Effector memory CD8-positive, alpha-beta T cell (primary cell): ENCODE results near the gene AKAP10.
"Not testable (repeated sequence)": the region's sequence is repeated elsewhere in the genome, so short reads cannot be mapped to it uniquely, and the experiment has no call there.

Experiments
- ATAC-seq: fragments of 150-1000 bp; cut with Tn5 transposase; replicated peaks from 2 replicates; pipeline ENCODE4 v1.10.0; 2021; ENCODE audit warnings: mild to moderate bottlenecking, moderate library complexity
- DNase-seq, 3 experiments: peaks; one replicate each; pipeline ENCODE4 v3.0.0; 2021
- H3K27ac Mint-ChIP-seq, 2 donors: one replicate each; pipeline ENCODE4 v1.8.0; 2022; ENCODE audit warnings: mild to moderate bottlenecking in 2 of 2, mixed read lengths in 2 of 2, moderate library complexity in 2 of 2
- H3K27me3 Mint-ChIP-seq, 2 donors: one replicate each; pipeline ENCODE4 v1.8.0; 2022; ENCODE audit warnings: mixed read lengths in 2 of 2
- H3K36me3 Mint-ChIP-seq: one replicate; pipeline ENCODE4 v1.8.0; 2022; ENCODE audit warnings: mild to moderate bottlenecking, moderate library complexity, mixed read lengths; ENCODE audit not compliant: insufficient read depth
- H3K4me1 Mint-ChIP-seq, 2 donors: one replicate each; pipeline ENCODE4 v1.8.0; 2022; ENCODE audit warnings: low read depth in 2 of 2, mixed read lengths in 2 of 2
- H3K4me3 Mint-ChIP-seq, 2 donors: one replicate each; pipeline ENCODE4 v1.8.0; 2022; ENCODE audit warnings: mild to moderate bottlenecking in 2 of 2, mixed read lengths in 2 of 2, moderate library complexity in 2 of 2
- H3K9me3 Mint-ChIP-seq, 2 donors: one replicate each; pipeline ENCODE4 v1.8.0; 2022; ENCODE audit warnings: mixed read lengths in 2 of 2

AKAP10 gene

GRCh38 chr17:19992803-19993713 is 15.4 kb upstream of the AKAP10 start:
- ATAC-seq (peak; percentile 99), DNase-seq (peak; percentile 65 to 70 (median 68))
- Mint-ChIP-seq H3K36me3 (peaks cover 3% of the 10 kb centered on the region), H3K4me1 (peaks cover 1 to 3% of the 10 kb centered on the region in 2 donors), H3K4me3 (peak overlapping the region; percentile 0 to 33), H3K27me3 (peaks cover 22 to 40% of the 10 kb centered on the region in 2 donors), H3K9me3 (no peaks in the 10 kb centered on the region), H3K27ac (no peak overlapping the region)

- H3K27me3 Mint-ChIP-seq, result peaks cover 24 to 36% of the 10 kb centered on the region in 2 donors
- no peak overlapping the region for H3K27ac Mint-ChIP-seq
- DNase-seq (no peak), ATAC-seq (no peak)
- no peaks in the 10 kb centered on the region for H3K9me3 Mint-ChIP-seq
- no peak overlapping the region for H3K4me3 Mint-ChIP-seq
- peaks cover 1 to 3% of the 10 kb centered on the region in 2 donors for H3K4me1 Mint-ChIP-seq
- peaks cover 3% of the 10 kb centered on the region for H3K36me3 Mint-ChIP-seq
These were observed 13.7 kb upstream of the AKAP10 start for GRCh38 chr17:19991252-19991885.

GRCh38 chr17:19987897-19988296 is 10.3 kb upstream of the AKAP10 start:
- no peaks in the 10 kb centered on the region for H3K9me3 Mint-ChIP-seq
- H3K4me3 Mint-ChIP-seq, result no peak overlapping the region
- H3K4me1 Mint-ChIP-seq, result peaks cover 0 to 3% of the 10 kb centered on the region in 2 donors
- H3K36me3 Mint-ChIP-seq, result peaks cover 3% of the 10 kb centered on the region
- DNase-seq (no peak), ATAC-seq (no peak)
- H3K27me3 Mint-ChIP-seq, result peaks cover 24 to 36% of the 10 kb centered on the region in 2 donors
- H3K27ac Mint-ChIP-seq, result no peak overlapping the region

GRCh38 chr17:19986941-19987861 is 9.6 kb upstream of the AKAP10 start:
- H3K36me3 Mint-ChIP-seq, result no peaks in the 10 kb centered on the region
- no peak for DNase-seq
- H3K9me3 Mint-ChIP-seq, result no peaks in the 10 kb centered on the region
- no peak overlapping the region for H3K4me3 Mint-ChIP-seq
- H3K4me1 Mint-ChIP-seq, result no peaks in the 10 kb centered on the region
- no peak overlapping the region for H3K27ac Mint-ChIP-seq
- H3K27me3 Mint-ChIP-seq, result peaks cover 24 to 36% of the 10 kb centered on the region in 2 donors
- no peak for ATAC-seq

GRCh38 chr17:19979917-19980770 is 2.5 kb upstream of the AKAP10 start:
- peaks cover 21 to 29% of the 10 kb centered on the region in 2 donors for H3K4me1 Mint-ChIP-seq
- no peak for ATAC-seq
- H3K27me3 Mint-ChIP-seq, result no peaks in the 10 kb centered on the region
- H3K4me3 Mint-ChIP-seq, result no peak overlapping the region
- H3K9me3 Mint-ChIP-seq, result no peaks in the 10 kb centered on the region
- no peak overlapping the region for H3K27ac Mint-ChIP-seq
- DNase-seq, result no peak
- H3K36me3 Mint-ChIP-seq, result peaks cover 14% of the 10 kb centered on the region

GRCh38 chr17:19978805-19979211 is 1.2 kb upstream of the AKAP10 start:
- Mint-ChIP-seq H3K36me3 (peaks cover 14% of the 10 kb centered on the region), H3K9me3 (no peaks in the 10 kb centered on the region), H3K27me3 (no peaks in the 10 kb centered on the region), H3K27ac (peak overlapping the region; percentile 97 to 98), H3K4me3 (peak overlapping the region; percentile 96 to 98), H3K4me1 (peaks cover 23 to 31% of the 10 kb centered on the region in 2 donors)
- no peak for ATAC-seq
- no peak for DNase-seq

GRCh38 chr17:19978209-19978802 is 678 bp upstream of the AKAP10 start:
- peaks cover 14% of the 10 kb centered on the region for H3K36me3 Mint-ChIP-seq
- ATAC-seq, result no peak
- H3K27me3 Mint-ChIP-seq, result no peaks in the 10 kb centered on the region
- peak overlapping the region; percentile 97 to 98 for H3K27ac Mint-ChIP-seq
- no peaks in the 10 kb centered on the region for H3K9me3 Mint-ChIP-seq
- DNase-seq, result no peak
- peaks cover 26 to 36% of the 10 kb centered on the region in 2 donors for H3K4me1 Mint-ChIP-seq
- peak overlapping the region; percentile 96 to 98 for H3K4me3 Mint-ChIP-seq

GRCh38 chr17:19975601-19976000 is 2.0 kb downstream of the AKAP10 start:
- Mint-ChIP-seq H3K27me3 (no peaks in the 10 kb centered on the region), H3K27ac (peak overlapping the region; percentile 69 to 97), H3K4me1 (peaks cover 34 to 44% of the 10 kb centered on the region in 2 donors), H3K36me3 (peaks cover 27% of the 10 kb centered on the region), H3K4me3 (peak overlapping the region; percentile 44 to 62), H3K9me3 (no peaks in the 10 kb centered on the region)
- DNase-seq (no peak), ATAC-seq (no peak)

- Mint-ChIP-seq H3K9me3 (no peaks in the 10 kb centered on the region), H3K4me1 (peaks cover 30 to 43% of the 10 kb centered on the region in 2 donors)
These were observed 4.5 kb downstream of the AKAP10 start for GRCh38 chr17:19973156-19973555.

GRCh38 chr17:19962954-19963353 is 14.7 kb downstream of the AKAP10 start:
- not testable (repeated sequence) for H3K27me3 Mint-ChIP-seq, H3K9me3 Mint-ChIP-seq, H3K4me3 Mint-ChIP-seq, H3K27ac Mint-ChIP-seq, ATAC-seq, DNase-seq
- Mint-ChIP-seq H3K4me1 (peaks cover 14 to 35% of the 10 kb centered on the region in 2 donors), H3K36me3 (peaks cover 74% of the 10 kb centered on the region)

More at GRCh38 chr17:19973156-19973555, 4.5 kb downstream of the AKAP10 start:
- H3K36me3 Mint-ChIP-seq, result peaks cover 25% of the 10 kb centered on the region
- ATAC-seq, result no peak
- no peak overlapping the region for H3K4me3 Mint-ChIP-seq
- DNase-seq, result no peak
- no peaks in the 10 kb centered on the region for H3K27me3 Mint-ChIP-seq
- peak overlapping the region in 1 of 2 donors; percentile 81 for H3K27ac Mint-ChIP-seq

- no peak overlapping the region for H3K4me3 Mint-ChIP-seq
- no peaks in the 10 kb centered on the region for H3K9me3 Mint-ChIP-seq
- peak overlapping the region; percentile 51 to 81 for H3K27ac Mint-ChIP-seq
- peaks cover 83% of the 10 kb centered on the region for H3K36me3 Mint-ChIP-seq
- H3K4me1 Mint-ChIP-seq, result peaks cover 16 to 49% of the 10 kb centered on the region in 2 donors
- no peak for ATAC-seq
- DNase-seq, result no peak
- no peaks in the 10 kb centered on the region for H3K27me3 Mint-ChIP-seq
These were observed 19.6 kb downstream of the AKAP10 start for GRCh38 chr17:19958023-19958422.

GRCh38 chr17:19955099-19955498 is 22.5 kb downstream of the AKAP10 start:
- peaks cover 23 to 49% of the 10 kb centered on the region in 2 donors for H3K4me1 Mint-ChIP-seq
- peak overlapping the region in 1 of 2 donors; percentile 5 for H3K4me3 Mint-ChIP-seq
- peak overlapping the region in 1 of 2 donors; percentile 69 for H3K27ac Mint-ChIP-seq
- H3K27me3 Mint-ChIP-seq, result no peaks in the 10 kb centered on the region
- H3K36me3 Mint-ChIP-seq, result peaks cover 56% of the 10 kb centered on the region
- DNase-seq (no peak), ATAC-seq (no peak)
- H3K9me3 Mint-ChIP-seq, result no peaks in the 10 kb centered on the region
